Measurements from ENCODE around the gene ZNF514. TPM values are rescaled to one million over a fixed set of nuclear protein-coding genes. Genes with fewer than 3 reads are reported as not detected.
"Not testable (repeated sequence)": the region's sequence is repeated elsewhere in the genome, so short reads cannot be mapped to it uniquely, and the experiment has no call there.

ZNF514 gene
- total RNA-seq, 1 donor from 2014 or later, result 10.7 TPM

GRCh38 chr2:95203911-95204310, 44.3 kb upstream of the ZNF514 start:
- no peaks in the 10 kb centered on the region for H3K36me3 ChIP-seq
- TF ChIP-seq CTCF (IDR thresholded peaks at IDR 0.05), result no peak
- H3K4me3 ChIP-seq, result no peak overlapping the region
- intact Hi-C loops (cut with DNase I), result no loop called here
- no peak for DNase-seq (ENCODE audit: low spot score in 2 of 2)
- H3K27ac ChIP-seq, result no peak overlapping the region
- no peaks in the 10 kb centered on the region for H3K4me1 ChIP-seq
- H3K27me3 ChIP-seq, result no peaks in the 10 kb centered on the region
- no peaks in the 10 kb centered on the region for H3K9me3 ChIP-seq

- H3K27me3 ChIP-seq, H3K27ac ChIP-seq, H3K4me3 ChIP-seq, H3K4me1 ChIP-seq, H3K9me3 ChIP-seq, H3K36me3 ChIP-seq: not testable (repeated sequence)
- intact Hi-C loops (cut with DNase I), result loop anchor here (2.0 kb wide), 1 partner anchor 14 kb away; the partner anchor contains the start of gene ZNF892
- DNase-seq (ENCODE audit: low spot score in 2 of 2), result peak in 1 of 2 donors; percentile 74
- peak; percentile 50 to 69 (median 56) for TF ChIP-seq CTCF (IDR thresholded peaks at IDR 0.05)
These were observed 33.3 kb upstream of the ZNF514 start for GRCh38 chr2:95192956-95193355.

GRCh38 chr2:95185973-95186372, 26.3 kb upstream of the ZNF514 start:
- no peak overlapping the region for H3K4me3 ChIP-seq
- peaks cover 18 to 21% of the 10 kb centered on the region in 2 donors for H3K36me3 ChIP-seq
- no peak overlapping the region for H3K27ac ChIP-seq
- no peaks in the 10 kb centered on the region for H3K27me3 ChIP-seq
- intact Hi-C loops (cut with DNase I), result no loop called here
- H3K4me1 ChIP-seq, result no peaks in the 10 kb centered on the region
- no peak for TF ChIP-seq CTCF (IDR thresholded peaks at IDR 0.05)
- H3K9me3 ChIP-seq, result peaks cover 3 to 29% of the 10 kb centered on the region in 2 donors
- no peak for DNase-seq (ENCODE audit: low spot score in 2 of 2)

- DNase-seq (ENCODE audit: low spot score in 2 of 2), result no peak
- intact Hi-C loops (cut with DNase I), result no loop called here
- no peaks in the 10 kb centered on the region for H3K4me1 ChIP-seq
- peaks cover 26 to 28% of the 10 kb centered on the region in 2 donors for H3K36me3 ChIP-seq
- H3K27me3 ChIP-seq, result no peaks in the 10 kb centered on the region
- no peak overlapping the region for H3K27ac ChIP-seq
- peaks cover 4 to 35% of the 10 kb centered on the region in 2 donors for H3K9me3 ChIP-seq
- H3K4me3 ChIP-seq, result no peak overlapping the region
- TF ChIP-seq CTCF (IDR thresholded peaks at IDR 0.05), result no peak
These were observed 25.5 kb upstream of the ZNF514 start for GRCh38 chr2:95185197-95185596.

GRCh38 chr2:95181774-95182173, 22.1 kb upstream of the ZNF514 start:
- no peak for TF ChIP-seq CTCF (IDR thresholded peaks at IDR 0.05)
- Histone ChIP-seq H3K27ac (no peak overlapping the region), H3K9me3 (peaks cover 4 to 45% of the 10 kb centered on the region in 2 donors), H3K4me1 (no peaks in the 10 kb centered on the region), H3K27me3 (no peaks in the 10 kb centered on the region), H3K4me3 (no peak overlapping the region), H3K36me3 (peaks cover 50 to 63% of the 10 kb centered on the region in 2 donors)
- no peak for DNase-seq (ENCODE audit: low spot score in 2 of 2)
- intact Hi-C loops (cut with DNase I), result no loop called here

GRCh38 chr2:95179451-95179850, 19.8 kb upstream of the ZNF514 start:
- Histone ChIP-seq H3K4me3 (no peak overlapping the region), H3K27me3 (no peaks in the 10 kb centered on the region), H3K36me3 (peaks cover 52 to 73% of the 10 kb centered on the region in 2 donors), H3K27ac (no peak overlapping the region), H3K4me1 (no peaks in the 10 kb centered on the region), H3K9me3 (peaks cover 4 to 40% of the 10 kb centered on the region in 2 donors)
- intact Hi-C loops (cut with DNase I), result no loop called here
- DNase-seq (ENCODE audit: low spot score in 2 of 2), result no peak
- no peak for TF ChIP-seq CTCF (IDR thresholded peaks at IDR 0.05)
